ENCODE measurements around the gene PPP2R1B. TPM values are rescaled to one million over a fixed set of nuclear protein-coding genes. Genes with fewer than 3 reads are reported as not detected.

The PPP2R1B gene
- total RNA-seq, 1 experiment from 2014 or later, result 105 TPM

DNA sequence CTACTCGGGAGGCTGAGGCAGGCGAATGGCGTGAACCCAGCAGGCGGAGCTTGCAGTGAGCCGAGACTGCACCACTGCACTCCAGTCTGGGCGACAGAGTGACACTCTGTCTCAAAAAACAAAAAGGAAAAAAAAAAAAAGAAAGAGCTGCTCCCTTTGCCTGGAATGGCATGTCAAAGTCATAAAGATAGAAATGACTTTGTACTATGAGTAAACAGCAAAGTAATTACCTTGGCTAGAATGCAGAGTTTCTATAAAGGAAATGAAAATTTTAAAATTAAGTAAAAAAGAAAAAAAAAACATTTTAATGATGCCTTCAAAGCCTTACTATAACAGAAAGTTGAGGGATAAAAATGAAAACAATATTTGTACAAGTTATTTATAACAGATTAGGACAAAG is 10.1 kb downstream of the PPP2R1B start:
- Histone ChIP-seq H3K18ac (ENCODE audit: insufficient read length, low read depth, low read length) (no peak overlapping the region), H2AFZ (ENCODE audit: low read length) (no peak overlapping the region), H3K27ac (ENCODE audit: insufficient read length, low read depth, low read length) (no peak overlapping the region), H2BK15ac (ENCODE audit: low read depth, low read length) (no peak overlapping the region), H3K14ac (ENCODE audit: insufficient read depth, low read length) (no peak overlapping the region), H4K91ac (ENCODE audit: insufficient read length, low read depth, low read length) (no peak overlapping the region), H3K27me3 (ENCODE audit: insufficient read depth, low read length) (no peaks in the 10 kb centered on the region), H3K79me2 (ENCODE audit: insufficient read depth, low read length) (no peaks in the 10 kb centered on the region), H3K79me1 (ENCODE audit: insufficient read depth, low read depth, low read length, poor library complexity, severe bottlenecking) (no peaks in the 10 kb centered on the region), H3K4me1 (ENCODE audit: insufficient read depth, low read length) (no peaks in the 10 kb centered on the region), H2BK120ac (ENCODE audit: low read depth, low read length, poor library complexity, severe bottlenecking) (no peak overlapping the region), H2BK20ac (ENCODE audit: low read depth, low read length, poor library complexity, severe bottlenecking) (no peak overlapping the region), H3K23ac (ENCODE audit: insufficient read length, low read depth, low read length) (no peak overlapping the region), H3K23me2 (ENCODE audit: insufficient read length, low read depth, low read length, poor library complexity, severe bottlenecking) (no peaks in the 10 kb centered on the region), H4K8ac (replicated peaks; ENCODE audit: insufficient read length, low read depth, low read length) (no peak overlapping the region), H4K20me1 (ENCODE audit: control insufficient read depth, insufficient read depth, insufficient read length) (no peaks in the 10 kb centered on the region), H2BK5ac (ENCODE audit: insufficient read length, low read length) (no peak overlapping the region), H4K5ac (ENCODE audit: insufficient read length, low read depth, low read length) (no peak overlapping the region), H3K9ac (ENCODE audit: extremely low read depth, insufficient read length, low read length) (no peak overlapping the region), H2BK12ac (ENCODE audit: insufficient read length, low read depth, low read length) (no peak overlapping the region), H3T11ph (ENCODE audit: low read length) (no peak overlapping the region), H3K56ac (ENCODE audit: insufficient read length, low read depth, low read length) (no peak overlapping the region), H3K4me2 (ENCODE audit: insufficient read depth, insufficient read length, low read length) (no peak overlapping the region), H3K4ac (ENCODE audit: low read depth, low read length) (no peak overlapping the region), H2AK5ac (ENCODE audit: insufficient read length, low read length) (no peak overlapping the region), H3K9me3 (ENCODE audit: control insufficient read depth, low read depth, low read length) (no peaks in the 10 kb centered on the region)
- no CpG with 5 or more reads among the region's 6 CpGs for WGBS (ENCODE audit: extremely low coverage, insufficient read length, low lambda C conversion rate)
- Mint-ChIP-seq H3K4me1 (no peaks in the 10 kb centered on the region), H3K27me3 (ENCODE audit: low read depth) (no peaks in the 10 kb centered on the region), H3K9me3 (no peaks in the 10 kb centered on the region), H3K27ac (no peak overlapping the region; a peak in 1 of 7 replicates), H3K4me3 (no peak overlapping the region), H3K36me3 (ENCODE audit: insufficient read depth in 1 of 3, low read depth in 3 of 3) (peaks cover 49 to 88% (median 80%) of the 10 kb centered on the region in 3 experiments)
- TF ChIP-seq, protein P1, sequence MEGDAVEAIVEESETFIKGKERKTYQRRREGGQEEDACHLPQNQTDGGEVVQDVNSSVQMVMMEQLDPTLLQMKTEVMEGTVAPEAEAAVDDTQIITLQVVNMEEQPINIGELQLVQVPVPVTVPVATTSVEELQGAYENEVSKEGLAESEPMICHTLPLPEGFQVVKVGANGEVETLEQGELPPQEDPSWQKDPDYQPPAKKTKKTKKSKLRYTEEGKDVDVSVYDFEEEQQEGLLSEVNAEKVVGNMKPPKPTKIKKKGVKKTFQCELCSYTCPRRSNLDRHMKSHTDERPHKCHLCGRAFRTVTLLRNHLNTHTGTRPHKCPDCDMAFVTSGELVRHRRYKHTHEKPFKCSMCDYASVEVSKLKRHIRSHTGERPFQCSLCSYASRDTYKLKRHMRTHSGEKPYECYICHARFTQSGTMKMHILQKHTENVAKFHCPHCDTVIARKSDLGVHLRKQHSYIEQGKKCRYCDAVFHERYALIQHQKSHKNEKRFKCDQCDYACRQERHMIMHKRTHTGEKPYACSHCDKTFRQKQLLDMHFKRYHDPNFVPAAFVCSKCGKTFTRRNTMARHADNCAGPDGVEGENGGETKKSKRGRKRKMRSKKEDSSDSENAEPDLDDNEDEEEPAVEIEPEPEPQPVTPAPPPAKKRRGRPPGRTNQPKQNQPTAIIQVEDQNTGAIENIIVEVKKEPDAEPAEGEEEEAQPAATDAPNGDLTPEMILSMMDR (conservative IDR thresholded peaks at IDR 0.05), result no peak
- DNase-seq, result no peak
